IPS-18a (cell line): ENCODE results near the gene UBL3.
A peak's percentile ranks its signal among the peaks of the same experiment; 100 is the strongest.

Source experiments
- H3K27ac ChIP-seq: one replicate; pipeline ENCODE4 v1.5.1; 2013; ENCODE audit warnings: low read length
- H3K27me3 ChIP-seq: one replicate; pipeline ENCODE4 v1.6.1; 2013; ENCODE audit warnings: mild to moderate bottlenecking, low read length; ENCODE audit not compliant: control insufficient read depth, insufficient read depth
- H3K36me3 ChIP-seq: one replicate; pipeline ENCODE4 v1.6.1; 2013; ENCODE audit warnings: low read depth, low read length; ENCODE audit not compliant: control insufficient read depth
- H3K4me1 ChIP-seq: one replicate; pipeline ENCODE4 v1.6.1; 2013; ENCODE audit warnings: low read depth, low read length; ENCODE audit not compliant: control insufficient read depth
- H3K4me3 ChIP-seq: one replicate; pipeline ENCODE4 v1.5.1; 2013; ENCODE audit warnings: low read length
- H3K9ac ChIP-seq: one replicate; pipeline ENCODE4 v1.6.1; 2013; ENCODE audit warnings: mild to moderate bottlenecking, low read length, moderate library complexity
- H3K9me3 ChIP-seq: one replicate; pipeline ENCODE4 v1.6.1; 2013; ENCODE audit warnings: low read depth, low read length; ENCODE audit not compliant: control insufficient read depth

The UBL3 gene

GRCh38 chr13:29883941-29884518, 33.6 kb upstream of the UBL3 start:
- Histone ChIP-seq H3K4me3 (peak overlapping the region; percentile 9), H3K4me1 (peaks cover 44% of the 10 kb centered on the region), H3K9ac (peak overlapping the region; percentile 56), H3K36me3 (no peaks in the 10 kb centered on the region), H3K27me3 (no peaks in the 10 kb centered on the region), H3K27ac (peak overlapping the region; percentile 62), H3K9me3 (no peaks in the 10 kb centered on the region)

- Histone ChIP-seq H3K9ac (no peak overlapping the region), H3K27ac (no peak overlapping the region), H3K9me3 (no peaks in the 10 kb centered on the region), H3K4me1 (peaks cover 46% of the 10 kb centered on the region), H3K27me3 (no peaks in the 10 kb centered on the region), H3K4me3 (no peak overlapping the region), H3K36me3 (no peaks in the 10 kb centered on the region)
Measured at GRCh38 chr13:29882076-29882475, 31.7 kb upstream of the UBL3 start.

- no peak overlapping the region for H3K4me3 ChIP-seq
- H3K9me3 ChIP-seq, result no peaks in the 10 kb centered on the region
- peaks cover 32% of the 10 kb centered on the region for H3K4me1 ChIP-seq
- no peak overlapping the region for H3K9ac ChIP-seq
- H3K27me3 ChIP-seq, result no peaks in the 10 kb centered on the region
- H3K27ac ChIP-seq, result no peak overlapping the region
- H3K36me3 ChIP-seq, result no peaks in the 10 kb centered on the region
Measured at GRCh38 chr13:29878101-29878500, 27.7 kb upstream of the UBL3 start.

GRCh38 chr13:29877456-29878078, 27.1 kb upstream of the UBL3 start:
- Histone ChIP-seq H3K4me3 (no peak overlapping the region), H3K9ac (no peak overlapping the region), H3K9me3 (no peaks in the 10 kb centered on the region), H3K27me3 (no peaks in the 10 kb centered on the region), H3K4me1 (peaks cover 32% of the 10 kb centered on the region), H3K27ac (no peak overlapping the region), H3K36me3 (no peaks in the 10 kb centered on the region)

- H3K4me1 ChIP-seq, result peaks cover 27% of the 10 kb centered on the region
- H3K27me3 ChIP-seq, result no peaks in the 10 kb centered on the region
- H3K9ac ChIP-seq, result no peak overlapping the region
- H3K4me3 ChIP-seq, result no peak overlapping the region
- H3K27ac ChIP-seq, result no peak overlapping the region
- no peaks in the 10 kb centered on the region for H3K9me3 ChIP-seq
- H3K36me3 ChIP-seq, result no peaks in the 10 kb centered on the region
Measured at GRCh38 chr13:29875646-29876045, 25.2 kb upstream of the UBL3 start.

- H3K4me3 ChIP-seq, result no peak overlapping the region
- no peaks in the 10 kb centered on the region for H3K4me1 ChIP-seq
- H3K36me3 ChIP-seq, result no peaks in the 10 kb centered on the region
- no peak overlapping the region for H3K9ac ChIP-seq
- no peak overlapping the region for H3K27ac ChIP-seq
- H3K9me3 ChIP-seq, result no peaks in the 10 kb centered on the region
- H3K27me3 ChIP-seq, result no peaks in the 10 kb centered on the region
Measured at GRCh38 chr13:29868581-29868980, 18.2 kb upstream of the UBL3 start.

GRCh38 chr13:29865934-29866333, 15.5 kb upstream of the UBL3 start:
- H3K36me3 ChIP-seq, result no peaks in the 10 kb centered on the region

GRCh38 chr13:29861694-29862110, 11.3 kb upstream of the UBL3 start:
- Histone ChIP-seq H3K36me3 (no peaks in the 10 kb centered on the region), H3K27ac (no peak overlapping the region), H3K4me3 (no peak overlapping the region), H3K4me1 (no peaks in the 10 kb centered on the region), H3K9me3 (no peaks in the 10 kb centered on the region), H3K9ac (no peak overlapping the region), H3K27me3 (no peaks in the 10 kb centered on the region)

More at GRCh38 chr13:29865934-29866333, 15.5 kb upstream of the UBL3 start:
- Histone ChIP-seq H3K9me3 (no peaks in the 10 kb centered on the region), H3K4me3 (no peak overlapping the region), H3K27ac (no peak overlapping the region), H3K9ac (no peak overlapping the region), H3K4me1 (no peaks in the 10 kb centered on the region), H3K27me3 (no peaks in the 10 kb centered on the region)

GRCh38 chr13:29859971-29860370, 9.6 kb upstream of the UBL3 start:
- Histone ChIP-seq H3K9ac (no peak overlapping the region), H3K4me3 (no peak overlapping the region), H3K4me1 (no peaks in the 10 kb centered on the region), H3K27ac (no peak overlapping the region), H3K9me3 (no peaks in the 10 kb centered on the region), H3K36me3 (no peaks in the 10 kb centered on the region), H3K27me3 (no peaks in the 10 kb centered on the region)

GRCh38 chr13:29858667-29859066, 8.2 kb upstream of the UBL3 start:
- no peaks in the 10 kb centered on the region for H3K36me3 ChIP-seq
- no peaks in the 10 kb centered on the region for H3K4me1 ChIP-seq
- H3K27ac ChIP-seq, result no peak overlapping the region
- no peaks in the 10 kb centered on the region for H3K27me3 ChIP-seq
- H3K9me3 ChIP-seq, result no peaks in the 10 kb centered on the region
- H3K4me3 ChIP-seq, result no peak overlapping the region
- H3K9ac ChIP-seq, result no peak overlapping the region

GRCh38 chr13:29858231-29858630, 7.8 kb upstream of the UBL3 start:
- no peak overlapping the region for H3K27ac ChIP-seq
- H3K36me3 ChIP-seq, result no peaks in the 10 kb centered on the region
- no peak overlapping the region for H3K4me3 ChIP-seq
- H3K4me1 ChIP-seq, result no peaks in the 10 kb centered on the region
- no peaks in the 10 kb centered on the region for H3K27me3 ChIP-seq
- H3K9me3 ChIP-seq, result no peaks in the 10 kb centered on the region
- no peak overlapping the region for H3K9ac ChIP-seq

- Histone ChIP-seq H3K36me3 (no peaks in the 10 kb centered on the region), H3K4me3 (no peak overlapping the region), H3K4me1 (no peaks in the 10 kb centered on the region), H3K9me3 (no peaks in the 10 kb centered on the region), H3K27ac (no peak overlapping the region), H3K27me3 (no peaks in the 10 kb centered on the region), H3K9ac (no peak overlapping the region)
Measured at GRCh38 chr13:29857085-29857484, 6.7 kb upstream of the UBL3 start.
